ENCODE measurements around the gene HPDL.
"Not testable (repeated sequence)": the region's sequence is repeated elsewhere in the genome, so short reads cannot be mapped to it uniquely, and the experiment has no call there.

The HPDL gene

DNA sequence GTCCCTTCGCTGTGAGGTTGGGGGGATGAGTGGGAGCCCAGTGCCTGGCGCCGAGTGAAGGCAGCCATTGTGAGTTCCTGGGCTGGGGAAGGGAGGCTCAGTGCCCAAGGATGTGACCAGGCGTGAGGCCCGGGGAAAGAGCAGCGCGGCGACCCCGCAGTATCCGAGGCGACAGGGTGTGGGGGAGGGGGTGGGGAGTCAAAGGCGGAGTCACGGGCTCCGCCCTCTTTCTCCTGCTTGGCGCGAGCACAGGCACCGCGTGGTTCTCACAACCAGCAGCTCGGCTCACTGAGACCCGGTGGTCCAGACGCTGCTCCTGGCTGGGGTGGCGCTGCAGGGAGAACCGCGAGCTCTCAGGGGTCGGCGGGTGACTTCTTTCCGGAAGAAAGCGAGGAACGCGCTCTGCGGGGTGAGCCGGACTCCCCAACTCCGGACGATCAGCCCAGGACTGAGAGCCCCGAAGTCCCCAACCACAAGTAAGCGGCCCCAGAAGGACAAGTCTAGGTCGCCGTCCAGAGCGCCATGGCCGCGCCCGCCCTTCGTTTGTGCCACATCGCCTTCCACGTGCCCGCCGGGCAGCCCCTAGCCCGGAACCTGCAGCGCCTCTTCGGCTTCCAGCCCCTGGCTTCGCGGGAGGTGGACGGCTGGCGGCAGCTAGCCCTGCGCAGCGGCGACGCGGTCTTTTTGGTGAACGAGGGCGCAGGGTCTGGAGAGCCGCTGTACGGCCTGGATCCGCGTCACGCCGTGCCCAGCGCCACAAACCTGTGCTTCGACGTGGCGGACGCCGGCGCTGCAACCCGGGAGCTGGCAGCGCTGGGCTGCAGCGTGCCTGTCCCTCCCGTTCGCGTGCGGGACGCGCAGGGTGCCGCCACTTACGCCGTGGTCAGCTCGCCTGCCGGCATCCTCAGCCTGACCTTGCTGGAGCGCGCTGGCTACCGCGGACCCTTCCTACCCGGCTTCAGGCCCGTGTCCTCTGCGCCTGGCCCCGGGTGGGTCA, at the start of gene HPDL:
Gene HPDL, plus strand, starts transcription at position 269 of the 997 bp plus-strand sequence. Its CDS starts 254 bp downstream, at position 523.
- peak; percentile 93 for DNase-seq

DNA sequence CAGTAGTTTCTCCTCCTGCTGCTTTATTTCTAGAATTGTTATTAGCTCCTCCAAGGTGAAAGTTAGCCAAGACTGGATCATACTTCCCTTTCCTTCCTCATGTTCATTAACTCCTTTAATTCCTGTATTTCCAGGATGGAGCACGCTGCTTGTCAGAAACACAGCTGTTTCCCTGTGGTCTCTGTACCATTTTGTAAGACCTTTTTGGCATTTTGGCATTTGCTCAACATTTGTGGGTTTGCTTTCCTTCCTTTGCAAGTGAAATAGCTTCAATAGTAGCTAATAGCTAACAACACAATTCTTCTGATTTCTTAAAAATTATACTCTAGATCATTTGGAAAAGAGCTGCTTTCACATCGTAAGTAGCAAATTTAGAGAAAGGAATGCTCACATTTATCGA, 44.3 kb upstream of the HPDL start:
- no peak for DNase-seq

DNA sequence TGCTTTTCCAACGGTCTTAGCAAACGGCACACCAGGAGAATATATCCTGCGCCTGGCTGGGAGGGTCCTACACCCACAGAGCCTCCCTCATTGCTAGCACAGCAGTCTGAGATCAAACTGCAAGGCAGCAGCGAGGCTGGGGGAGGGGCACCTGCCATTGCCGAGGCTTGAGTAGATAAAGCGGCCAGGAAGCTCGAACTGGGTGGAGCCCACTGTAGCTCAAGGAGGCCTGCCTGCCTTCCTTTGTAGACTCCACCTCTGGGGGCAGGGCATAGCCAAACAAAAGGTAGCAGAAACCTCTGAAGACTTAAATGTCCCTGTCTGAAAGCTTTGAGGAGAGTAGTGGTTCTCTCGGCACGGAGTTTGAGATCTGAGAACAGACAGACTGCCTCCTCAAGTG, 41.8 kb upstream of the HPDL start:
- not testable (repeated sequence) for DNase-seq

DNA sequence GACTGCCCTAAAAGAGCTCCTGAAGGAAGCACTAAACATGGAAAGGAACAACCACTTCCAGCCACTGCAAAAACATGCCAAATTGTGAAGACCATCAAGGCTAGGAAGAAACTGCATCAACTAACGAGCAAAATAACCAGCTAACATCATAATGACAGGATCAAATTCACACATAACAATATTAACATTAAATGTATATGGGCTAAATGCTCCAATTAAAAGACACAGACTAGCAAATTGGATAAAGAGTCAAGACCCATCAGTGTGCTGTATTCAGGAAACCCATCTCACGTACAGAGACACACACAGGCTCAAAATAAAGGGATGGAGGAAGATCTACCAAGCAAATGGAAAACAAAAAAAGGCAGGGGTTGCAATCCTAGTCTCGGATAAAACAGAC, 40.2 kb upstream of the HPDL start:
- DNase-seq: not testable (repeated sequence)

DNA sequence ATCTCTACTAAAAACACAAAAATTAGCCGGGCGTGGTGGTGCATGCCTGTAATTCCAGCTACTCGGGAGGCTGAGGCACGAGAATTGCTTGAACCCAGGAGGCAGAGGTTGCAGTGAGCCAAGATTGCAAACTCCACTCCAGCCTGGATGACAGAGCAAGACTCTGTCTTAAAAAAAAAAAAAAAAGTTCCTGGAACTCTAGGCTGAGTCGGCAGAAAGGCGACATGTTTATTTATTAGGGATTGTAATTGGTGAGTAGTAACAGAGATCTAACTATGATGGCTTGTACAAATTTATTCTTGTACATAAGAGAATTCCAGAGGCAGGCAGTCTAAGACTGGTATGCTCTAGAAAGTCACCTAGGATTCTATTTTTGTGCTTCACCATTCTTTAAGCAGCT, 35.7 kb upstream of the HPDL start:
- DNase-seq: not testable (repeated sequence)

DNA sequence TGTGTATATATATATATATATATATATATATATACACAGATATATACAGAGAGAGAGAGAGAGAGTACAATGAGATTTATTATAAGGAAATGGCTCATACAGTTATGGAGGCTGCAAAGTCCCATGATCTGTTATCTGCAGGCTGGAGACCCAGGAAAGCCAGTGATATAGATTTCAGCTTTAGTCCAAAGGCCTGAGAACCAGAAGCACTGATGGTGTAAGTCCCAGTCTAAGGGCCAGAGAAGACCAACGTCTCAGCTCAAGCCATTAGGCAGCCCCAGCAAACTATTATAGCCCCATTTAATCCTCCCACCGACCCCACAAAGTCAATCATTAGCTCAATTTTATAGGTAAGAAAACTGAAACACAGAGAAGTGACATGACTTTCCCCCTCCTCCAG, 35.0 kb upstream of the HPDL start:
- no peak for DNase-seq

DNA sequence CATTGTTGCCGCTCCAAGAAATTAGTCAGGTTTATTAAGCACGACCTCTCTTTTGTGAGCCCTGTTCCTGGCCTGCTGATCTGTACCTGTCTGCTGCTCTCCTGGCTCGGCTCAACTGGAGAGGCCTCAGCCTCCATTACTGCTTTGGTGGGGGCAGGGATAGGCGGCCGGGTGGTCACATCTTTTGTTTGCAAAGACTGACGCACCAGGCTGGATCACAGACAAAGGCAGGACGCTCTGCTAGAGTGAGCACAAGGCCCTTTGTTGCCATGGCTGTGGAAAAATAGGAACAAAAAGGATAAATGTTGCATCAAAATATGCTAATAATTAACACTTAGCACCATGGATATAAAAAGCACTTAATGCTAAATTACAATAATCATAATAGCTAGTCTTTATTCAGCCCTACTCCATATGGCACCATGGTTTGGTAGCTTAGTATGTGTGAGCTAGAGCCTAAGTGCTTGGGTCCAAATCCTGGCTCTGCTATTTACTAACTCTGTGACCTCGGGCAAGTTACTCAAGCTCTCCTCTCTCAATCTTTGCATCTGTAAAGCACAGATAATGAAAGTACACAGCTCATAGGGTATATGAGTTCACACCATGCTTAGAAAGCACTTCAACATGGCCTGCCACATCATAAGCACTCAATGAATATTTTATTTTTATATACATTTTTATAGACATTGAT, 28.9 kb upstream of the HPDL start:
- DNase-seq: no peak

DNA sequence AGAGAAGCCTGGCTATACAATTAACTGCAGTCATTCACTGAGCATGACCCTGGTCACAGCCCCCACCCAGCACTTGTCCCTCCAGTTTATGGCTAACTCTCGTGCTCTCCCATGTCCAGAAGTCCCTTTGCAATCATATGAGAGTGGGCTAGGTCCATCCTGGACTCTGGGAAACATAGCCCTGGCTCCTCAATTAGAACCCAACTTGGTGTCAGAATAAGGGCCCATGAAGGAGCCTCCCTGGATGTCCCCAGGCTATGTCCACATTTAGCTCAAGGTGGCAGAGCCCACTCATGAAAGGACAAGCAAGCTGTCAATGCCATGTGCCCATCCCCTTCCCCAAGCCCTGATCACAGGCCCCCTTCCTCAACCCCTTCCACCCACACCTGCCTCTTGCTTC, 27.4 kb upstream of the HPDL start:
- no peak for DNase-seq

DNA sequence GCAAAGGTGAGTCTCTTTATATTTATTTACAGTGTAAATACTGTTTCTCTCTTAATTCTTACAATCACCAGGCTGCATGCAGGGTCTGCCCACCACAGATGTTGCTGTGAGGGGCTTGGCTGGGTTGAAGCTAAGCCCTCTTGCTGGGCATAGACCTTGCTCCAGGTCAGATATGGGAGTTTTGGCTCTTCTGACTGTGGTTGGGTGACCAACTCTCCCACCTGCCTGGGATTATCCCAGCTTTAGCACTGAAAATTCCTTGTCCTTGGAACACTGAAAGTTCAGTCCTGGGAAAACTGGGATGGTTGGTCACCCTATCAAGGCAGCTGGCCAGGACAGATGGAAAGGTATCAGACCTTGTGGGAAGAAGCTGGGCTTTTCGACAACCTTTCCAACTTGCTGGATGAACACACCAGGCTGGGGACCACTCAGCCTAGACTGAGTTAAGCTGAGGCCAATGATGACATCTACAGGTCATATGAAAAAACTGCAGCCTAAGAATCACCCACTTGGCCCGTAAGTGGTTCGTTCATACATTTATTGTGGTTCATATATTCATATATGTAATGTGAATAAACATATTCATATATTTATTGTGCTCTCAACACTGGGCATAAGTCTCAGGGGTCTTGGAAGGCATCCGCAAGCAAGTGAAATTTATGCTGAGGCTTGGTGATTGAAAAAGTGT, 26.6 kb upstream of the HPDL start:
- DNase-seq: peak; percentile 70

DNA sequence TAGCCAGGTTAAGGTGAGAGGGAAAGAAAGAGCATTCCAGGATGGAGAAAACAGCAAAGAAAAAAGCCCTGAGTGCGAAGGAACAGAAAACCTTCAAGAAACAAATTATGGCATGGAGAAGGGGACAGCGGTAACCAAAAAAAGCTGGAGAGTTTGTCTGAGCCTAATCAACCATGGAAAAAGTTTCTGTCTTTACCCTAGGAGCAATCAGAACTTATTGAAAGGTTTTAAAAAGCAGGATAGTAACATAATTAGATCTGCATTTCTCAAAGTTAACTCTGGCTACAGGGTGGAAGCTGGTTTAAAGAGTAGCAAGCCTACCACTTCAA, 26.1 kb upstream of the HPDL start:
- DNase-seq: no peak

DNA sequence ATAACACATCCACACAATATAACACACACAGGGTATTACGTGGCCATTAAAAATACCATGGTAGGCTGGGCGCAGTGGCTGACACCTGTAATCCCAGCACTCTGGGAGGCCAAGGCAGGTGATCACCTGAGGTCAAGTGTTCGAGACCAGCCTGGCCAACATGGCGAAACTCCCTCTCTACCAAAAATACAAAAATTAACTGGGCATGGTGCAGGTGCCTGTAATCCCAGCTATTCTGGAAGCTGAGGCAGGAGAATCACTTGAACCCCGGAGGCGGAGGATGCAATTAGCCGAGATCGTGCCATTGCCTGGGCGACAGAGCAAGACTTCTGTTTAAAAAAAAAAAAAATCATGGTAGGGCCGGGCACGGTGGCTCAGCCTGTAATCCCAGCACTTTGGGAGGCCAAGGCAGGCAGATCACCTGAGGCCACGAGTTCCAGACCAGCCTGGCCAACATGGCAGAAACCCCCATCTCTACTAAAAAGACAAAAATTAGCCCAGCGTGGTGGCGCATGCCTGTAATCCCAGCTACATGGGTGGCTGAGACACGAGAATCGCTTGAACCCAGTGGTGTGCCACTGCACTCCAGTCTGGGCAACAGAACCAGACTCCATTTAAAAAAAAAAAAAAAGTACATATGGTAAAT, 24.1 kb upstream of the HPDL start:
- DNase-seq: no peak

DNA sequence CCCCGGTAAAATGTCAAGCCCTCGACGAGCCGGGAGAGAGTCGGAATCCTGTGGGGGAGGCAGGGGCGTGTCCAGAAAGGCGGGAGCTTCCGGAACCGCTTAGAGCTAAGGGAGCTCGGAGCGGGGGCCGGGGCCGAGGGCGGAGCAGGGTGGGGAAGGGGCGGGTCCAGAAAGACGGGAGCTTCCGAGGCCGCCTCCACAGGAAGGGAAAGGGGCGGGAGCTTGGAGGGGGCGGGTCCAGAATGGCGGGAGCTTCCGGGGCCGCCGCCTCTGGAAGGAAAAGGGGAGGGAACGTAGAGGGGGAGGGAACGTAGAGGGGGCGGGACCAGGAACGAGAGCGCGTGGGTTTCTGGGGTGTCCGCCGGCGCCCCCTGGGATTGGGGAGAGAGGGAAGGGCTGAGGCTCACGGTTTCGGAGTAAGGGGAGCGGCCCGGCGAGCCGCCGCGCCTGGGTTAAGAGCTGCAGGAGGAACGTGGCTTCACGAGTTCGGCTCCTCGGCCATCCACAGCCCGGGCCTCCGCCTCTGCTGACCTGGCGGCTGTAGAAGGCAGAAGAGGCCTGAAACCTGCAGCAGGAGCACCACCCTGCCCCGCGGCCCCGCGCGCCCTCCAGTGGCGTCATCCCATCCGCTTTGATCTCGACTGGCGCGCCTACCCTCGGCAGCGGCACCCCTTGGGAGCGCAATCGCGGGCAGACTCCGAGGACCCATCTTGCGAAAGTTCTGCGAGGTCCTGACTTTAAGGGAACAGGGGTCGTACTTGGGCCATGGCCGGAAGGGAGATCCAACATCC, 23.0 kb upstream of the HPDL start:
- DNase-seq: peak; percentile 99

DNA sequence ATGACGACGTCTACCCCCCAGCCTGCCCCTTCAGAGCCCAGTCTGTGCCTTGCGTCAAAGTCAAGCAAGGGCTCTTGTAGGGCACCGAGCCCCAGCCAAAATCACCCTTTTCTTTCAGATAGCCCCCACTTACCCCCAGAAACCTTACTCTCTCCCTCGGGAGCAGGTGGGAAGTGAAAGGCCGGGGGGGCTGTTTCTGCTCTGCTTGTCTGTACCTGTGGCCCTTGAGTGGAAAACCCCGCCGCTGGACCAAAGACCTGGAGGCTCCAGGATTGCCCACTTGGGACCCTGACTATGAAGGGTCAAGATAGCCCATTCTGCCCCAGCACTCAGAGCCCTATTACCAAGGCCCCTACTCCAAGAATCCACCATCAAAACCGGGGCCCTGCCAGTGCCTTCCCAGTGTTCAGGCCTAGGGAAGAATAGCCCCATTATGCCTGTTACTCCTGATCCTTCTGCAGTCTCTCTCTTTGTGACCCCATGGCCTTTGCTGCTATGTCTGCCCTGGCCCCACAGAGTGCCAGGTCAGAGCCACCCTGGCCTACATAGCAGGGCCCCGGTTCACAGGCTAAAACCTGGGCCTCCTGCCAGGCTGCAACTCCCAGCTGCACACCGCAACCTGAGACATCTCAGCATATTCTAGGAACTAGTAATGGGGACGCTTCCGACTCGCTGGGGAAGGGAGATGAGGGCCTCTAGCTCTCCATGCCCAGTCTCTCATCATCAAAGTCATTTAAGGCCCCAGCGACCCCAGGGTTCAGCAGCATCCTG, 22.2 kb upstream of the HPDL start:
- DNase-seq: no peak

DNA sequence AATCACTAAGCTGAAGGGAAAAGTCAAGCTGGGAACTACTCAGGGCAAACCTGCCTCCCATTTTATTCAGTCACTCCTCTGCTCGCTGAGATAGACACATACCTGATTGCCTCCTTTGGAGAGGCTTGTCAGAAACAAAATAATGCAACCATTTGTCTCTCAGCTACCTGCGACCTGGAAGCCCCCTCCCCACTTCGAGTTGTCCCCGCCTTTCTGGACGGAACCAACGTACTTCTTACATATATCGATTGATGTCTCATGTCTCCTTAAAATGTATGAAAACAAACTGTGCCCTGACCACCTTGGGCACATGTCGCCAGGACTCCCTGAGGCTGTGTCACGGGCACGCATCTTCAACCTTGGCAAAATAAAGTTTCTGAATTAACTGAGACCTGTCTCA, 21.5 kb upstream of the HPDL start:
- DNase-seq: no peak

DNA sequence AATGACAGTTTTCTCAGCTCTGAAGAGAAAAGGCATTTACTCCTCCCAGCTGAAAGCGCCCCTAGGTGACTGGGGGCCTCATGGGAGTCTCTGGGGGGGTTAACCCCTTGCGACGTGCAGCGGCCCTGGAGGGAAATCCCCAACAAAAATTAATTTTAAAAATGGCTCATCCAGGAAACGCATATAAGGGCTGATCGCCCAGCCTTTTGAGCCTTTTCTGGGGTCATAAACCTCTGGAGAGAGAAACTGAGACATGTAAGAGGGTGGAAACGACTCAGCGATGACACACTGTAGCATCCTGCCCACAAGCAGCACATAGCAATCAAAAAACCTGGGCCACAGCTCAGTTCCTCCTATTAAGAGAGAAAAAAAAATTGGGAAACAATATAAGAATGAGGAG, 20.4 kb upstream of the HPDL start:
- no peak for DNase-seq

DNA sequence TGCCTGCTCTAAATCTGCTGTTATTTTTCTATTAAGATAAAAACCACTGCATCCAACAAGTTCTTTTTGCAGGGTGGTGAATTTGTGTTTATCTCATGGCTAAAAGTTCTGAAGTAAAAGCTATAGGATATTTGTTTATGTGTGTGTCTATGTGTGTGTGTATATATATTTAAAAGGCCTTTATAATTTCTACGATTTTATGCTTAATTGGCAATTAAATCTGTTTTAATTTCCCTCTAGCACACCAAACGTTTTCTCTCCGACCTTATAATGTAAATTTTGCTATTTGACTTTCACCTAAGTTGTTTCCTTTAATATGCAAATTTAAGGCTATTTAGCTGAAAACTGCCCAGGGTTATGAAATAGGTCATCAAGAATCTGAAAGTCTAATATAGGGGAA, 19.8 kb upstream of the HPDL start:
- no peak for DNase-seq

DNA sequence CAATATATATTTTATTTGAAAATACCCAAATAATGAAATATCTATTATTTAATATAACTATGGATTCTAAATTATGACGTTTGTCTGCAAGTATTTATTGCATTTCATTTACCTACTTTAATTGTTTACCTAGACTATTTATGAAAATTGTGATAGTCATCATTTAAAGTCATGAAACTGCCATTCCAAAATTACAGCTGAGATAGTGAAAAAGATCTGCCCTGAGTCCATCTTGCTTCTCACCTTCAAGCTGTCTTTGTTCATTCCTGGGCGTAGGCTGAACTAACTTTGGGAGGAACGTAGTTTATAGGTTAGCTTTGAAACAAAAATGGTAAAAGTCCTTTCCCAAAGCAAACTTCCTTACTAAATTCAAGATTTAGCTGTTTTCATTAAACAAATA, 12.4 kb upstream of the HPDL start:
- no peak for DNase-seq

DNA sequence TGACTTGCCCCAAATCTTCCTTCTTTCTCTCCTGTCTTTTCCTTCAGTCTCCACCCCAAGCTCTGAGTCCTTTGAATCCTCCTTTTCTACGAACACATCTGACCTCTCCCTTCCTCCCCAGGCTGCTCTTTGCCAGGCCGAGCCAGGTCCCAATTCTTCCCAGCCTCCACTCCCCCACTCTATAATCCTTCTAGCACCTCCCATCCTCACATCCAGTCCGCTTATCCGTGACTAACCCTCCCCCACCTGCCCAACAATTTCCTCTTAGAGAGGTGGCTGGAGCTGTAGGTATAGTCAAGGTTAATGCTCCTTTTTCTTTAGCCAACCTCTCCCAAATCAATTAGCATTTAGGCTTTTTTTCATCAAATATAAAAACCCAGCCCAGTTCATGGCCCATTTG, 9.5 kb upstream of the HPDL start:
- DNase-seq: peak; percentile 22

DNA sequence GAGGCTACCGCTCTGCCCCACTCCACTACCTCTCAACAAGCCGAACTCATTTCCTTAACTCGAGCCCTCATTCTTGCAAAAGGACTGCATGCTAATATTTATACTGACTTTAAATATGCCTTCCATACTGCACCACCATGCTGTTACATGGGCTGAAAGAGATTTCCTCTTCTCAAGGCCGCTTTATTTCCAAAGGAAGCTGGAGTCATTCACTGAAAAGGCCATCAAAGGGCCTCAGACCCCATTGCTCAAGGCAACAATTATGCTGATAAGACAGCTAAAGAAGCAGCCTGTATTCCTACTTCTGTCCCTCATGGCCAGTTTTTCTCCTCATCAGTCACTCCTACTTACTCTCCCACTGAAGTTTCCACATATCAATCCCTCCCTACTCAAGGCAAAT, 6.9 kb upstream of the HPDL start:
- peak; percentile 53 for DNase-seq

DNA sequence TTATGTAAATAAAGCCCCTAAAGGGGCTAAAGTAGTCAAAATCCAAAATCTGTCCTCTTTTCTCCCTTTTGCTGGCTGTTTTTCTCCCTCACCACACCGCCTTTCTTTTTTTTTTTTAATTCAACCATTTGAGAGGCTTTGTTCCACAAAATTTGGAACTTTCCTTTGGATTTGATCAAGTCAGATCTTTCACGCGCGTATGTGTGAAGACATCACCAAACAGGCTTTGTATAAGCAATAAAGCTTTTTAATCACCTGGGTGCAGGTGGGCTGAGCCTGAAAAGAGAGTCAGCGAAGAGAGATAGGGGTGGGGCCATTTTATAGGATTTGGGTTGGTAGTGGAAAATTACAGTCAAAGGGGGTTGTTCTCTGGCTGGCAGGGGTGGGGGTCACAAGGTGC, 5.3 kb upstream of the HPDL start:
- DNase-seq: peak; percentile 8

DNA sequence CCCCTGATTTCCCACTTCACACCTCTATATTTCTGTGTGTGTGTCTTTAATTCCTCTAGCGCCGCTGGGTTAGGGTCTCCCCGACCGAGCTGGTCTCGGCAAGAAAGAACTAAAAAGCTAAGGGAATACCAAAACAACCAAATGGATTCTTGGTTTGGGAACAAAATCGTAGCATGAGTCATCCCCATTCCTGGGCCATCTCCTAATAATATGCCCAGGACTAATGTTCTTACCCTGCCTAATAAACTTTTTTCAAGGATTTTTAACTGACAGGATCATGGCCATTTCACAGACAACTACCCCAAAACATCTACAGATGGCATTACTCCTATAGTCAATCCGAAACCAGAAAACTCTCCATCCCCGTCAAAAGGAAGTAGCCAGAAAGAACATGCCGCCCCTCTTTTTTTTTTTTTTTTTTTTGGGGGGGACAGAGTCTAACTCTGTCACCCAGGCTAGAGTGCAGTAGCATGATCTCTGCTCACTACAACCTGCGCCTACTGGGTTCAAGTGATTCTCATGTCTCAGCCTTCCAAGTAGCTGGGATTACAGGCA, 4.1 kb upstream of the HPDL start:
- peak; percentile 25 for DNase-seq

Data from islet precursor cell (in vitro differentiated cells).